Activated T-helper 1 cell treated with anti-CD3 and anti-CD28 coated beads, Interleukin-2, amount 50 U/mL, for 16 hours (primary cell): ENCODE measurements around the gene FAM171A1.
"Not testable (repeated sequence)": the region's sequence is repeated elsewhere in the genome, so short reads cannot be mapped to it uniquely, and the experiment has no call there.

Source experiments
- DNase-seq, 2 donors: peaks; one replicate each; pipeline ENCODE4 v3.0.0-alpha.2; 2020; ENCODE audit warnings: low read depth in 1 of 2, low spot score in 1 of 2

The FAM171A1 gene

GRCh38 chr10:15320522-15321203 is 50.4 kb downstream of the FAM171A1 start:
- no peak for DNase-seq

DNA sequence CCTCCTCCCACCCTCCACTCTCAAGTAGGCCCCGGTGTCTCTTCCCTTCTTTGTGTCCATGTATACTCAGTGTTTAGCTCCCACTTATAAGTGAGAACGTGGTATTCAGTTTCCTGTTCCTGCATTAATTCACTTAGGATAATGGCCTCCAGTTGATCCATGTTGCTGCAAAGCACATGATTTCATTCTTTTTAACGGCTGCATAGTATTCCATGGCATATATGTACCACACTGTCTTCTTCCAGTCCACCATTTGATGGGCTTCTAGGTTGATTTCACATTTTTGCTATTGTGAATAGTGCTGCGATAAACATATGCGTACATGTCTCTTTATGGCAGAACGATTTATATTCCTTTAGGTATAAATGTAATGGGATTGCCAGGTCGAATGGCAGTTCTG is 51.0 kb downstream of the FAM171A1 start:
- DNase-seq, result no peak

- no peak for DNase-seq
Measured at GRCh38 chr10:15316871-15317464, 54.1 kb downstream of the FAM171A1 start.

- DNase-seq, result no peak
Measured at GRCh38 chr10:15316145-15316544, 54.9 kb downstream of the FAM171A1 start.

DNA sequence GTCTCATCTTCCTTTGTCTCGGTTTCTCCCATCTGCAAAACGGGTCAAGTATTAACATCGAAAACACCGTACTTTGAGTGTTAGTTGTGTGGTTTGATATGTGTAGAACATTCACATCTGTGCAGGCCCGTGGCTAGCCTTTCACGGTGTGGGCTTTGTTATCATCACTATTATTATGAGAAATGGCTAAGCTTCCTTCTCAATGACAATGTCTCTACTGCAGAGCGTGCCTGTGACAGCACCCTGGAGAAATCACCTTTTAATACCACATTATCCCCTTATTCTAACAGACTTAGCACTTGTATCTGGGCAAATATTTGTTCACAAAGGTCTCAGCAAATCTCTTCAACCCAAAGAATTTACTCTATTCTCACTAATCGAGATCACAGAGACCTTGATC is 55.8 kb downstream of the FAM171A1 start:
- DNase-seq, result no peak

DNA sequence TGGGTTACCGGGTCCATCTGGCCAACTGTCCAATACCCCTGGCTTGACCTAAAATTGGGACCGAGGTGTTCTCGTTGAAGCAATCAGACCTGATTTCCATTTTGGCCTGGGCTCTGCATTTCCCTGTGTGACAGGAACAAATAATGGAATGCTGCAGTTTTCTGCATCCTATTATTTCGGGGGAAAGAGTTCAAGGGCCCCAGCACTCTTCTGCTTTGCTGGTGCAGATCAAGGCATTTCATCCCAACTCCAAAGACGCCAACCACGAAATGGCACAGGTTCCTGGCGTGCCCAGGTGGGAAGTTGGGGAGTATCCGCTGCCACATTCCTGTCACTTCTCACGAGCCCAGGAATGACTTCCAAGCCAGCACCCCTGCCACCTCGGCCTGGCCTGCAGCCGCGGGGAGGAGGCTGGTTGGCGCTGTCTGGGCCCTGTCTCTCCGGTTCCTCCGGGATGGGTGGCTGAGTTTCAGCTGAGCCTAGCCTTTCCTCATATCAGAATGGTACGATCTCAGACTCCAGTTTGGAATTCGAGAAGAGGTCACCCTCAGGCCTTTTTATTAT is 56.5 kb downstream of the FAM171A1 start:
- no peak for DNase-seq

- no peak for DNase-seq
Measured at GRCh38 chr10:15313843-15314242, 57.2 kb downstream of the FAM171A1 start.

DNA sequence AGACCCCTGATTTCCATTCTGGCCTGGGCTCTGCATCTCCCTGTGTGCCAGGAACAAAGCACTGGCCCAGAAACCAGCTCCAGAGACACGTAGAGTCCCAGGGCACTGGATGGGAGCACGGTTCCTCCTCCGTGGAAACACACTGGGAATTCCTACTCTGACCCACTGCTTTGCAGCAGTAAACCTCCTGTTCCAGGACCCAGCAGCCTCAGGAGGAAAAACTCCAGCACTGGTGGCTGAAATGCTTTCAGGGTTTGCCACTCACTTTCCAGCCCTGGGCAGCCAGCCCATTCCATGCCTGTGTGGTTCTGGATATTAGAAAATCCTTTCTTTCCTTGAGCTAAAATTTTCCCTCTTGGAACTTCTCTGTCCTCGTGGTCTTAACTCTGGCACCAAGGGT is 58.0 kb downstream of the FAM171A1 start:
- DNase-seq, result no peak

DNA sequence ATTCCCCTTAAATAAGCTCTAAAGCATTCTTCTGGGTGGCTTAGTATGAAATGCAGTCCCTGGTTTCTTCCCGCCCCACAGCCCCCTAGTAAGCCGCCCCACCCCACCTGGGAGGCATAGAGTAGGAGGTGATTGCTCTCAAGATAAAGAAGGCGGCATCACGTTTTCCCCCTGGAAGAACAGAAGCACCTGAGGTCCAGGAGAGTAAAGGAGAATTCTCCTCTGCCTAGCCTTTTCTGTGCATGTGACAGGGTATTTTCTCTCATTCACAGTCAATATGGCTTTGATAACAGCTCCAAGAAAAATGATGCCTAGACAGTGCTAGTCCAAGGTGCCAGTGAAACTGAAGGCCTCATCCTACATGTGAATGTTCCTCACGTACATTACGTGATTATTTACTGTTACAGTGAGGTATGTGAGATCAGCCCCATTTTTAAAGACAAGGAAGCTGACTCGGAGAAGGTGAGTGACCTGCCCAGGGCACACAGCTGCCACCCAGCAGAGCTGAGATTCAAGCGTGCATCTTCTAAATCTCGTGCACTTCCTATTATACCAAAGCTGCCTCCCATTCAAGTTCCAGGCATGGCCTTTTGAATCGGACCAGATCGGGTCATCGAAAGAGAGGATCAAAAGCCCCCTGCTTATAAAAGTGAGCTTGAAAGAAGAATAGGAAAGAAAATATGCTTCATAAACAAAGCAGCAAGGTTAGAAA is 59.4 kb downstream of the FAM171A1 start:
- DNase-seq, result no peak

DNA sequence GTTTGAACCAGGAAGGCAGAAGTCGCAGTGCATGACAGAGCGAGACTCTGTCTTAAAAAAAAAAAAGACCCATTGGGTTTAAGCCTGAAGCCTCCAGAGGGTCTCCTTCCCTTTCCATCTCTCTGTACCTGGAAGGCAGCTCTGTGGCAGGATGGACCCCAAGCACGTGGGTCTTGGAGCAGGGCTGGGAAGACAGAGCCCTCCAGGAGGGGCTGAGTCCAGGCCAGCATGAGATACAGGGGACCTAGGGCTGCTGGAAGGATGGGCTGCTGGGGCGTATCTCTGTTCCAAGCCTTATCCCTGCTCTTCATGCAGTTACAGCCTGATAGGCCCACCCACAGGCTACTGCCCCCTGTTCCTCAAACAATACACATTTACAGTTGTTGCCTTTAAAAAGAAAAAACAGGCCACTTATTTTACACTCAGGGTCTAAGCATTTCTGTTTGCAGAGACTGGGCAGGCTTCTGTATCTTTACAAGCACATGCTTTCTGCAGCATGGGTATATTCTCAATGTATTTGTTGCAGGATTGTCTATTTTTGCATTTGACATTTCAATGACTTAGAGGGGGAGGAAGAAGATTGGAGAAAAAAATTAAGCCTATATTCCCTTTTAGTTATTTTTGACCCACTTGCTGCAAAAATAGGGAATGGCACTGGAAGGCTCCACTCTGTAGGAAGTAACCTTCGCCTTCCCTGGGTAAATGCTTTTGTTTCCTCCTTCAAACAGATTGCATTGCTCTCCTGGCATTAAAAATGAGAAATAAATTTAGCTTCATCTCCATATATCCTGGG is 60.1 kb downstream of the FAM171A1 start:
- DNase-seq, result no peak

DNA sequence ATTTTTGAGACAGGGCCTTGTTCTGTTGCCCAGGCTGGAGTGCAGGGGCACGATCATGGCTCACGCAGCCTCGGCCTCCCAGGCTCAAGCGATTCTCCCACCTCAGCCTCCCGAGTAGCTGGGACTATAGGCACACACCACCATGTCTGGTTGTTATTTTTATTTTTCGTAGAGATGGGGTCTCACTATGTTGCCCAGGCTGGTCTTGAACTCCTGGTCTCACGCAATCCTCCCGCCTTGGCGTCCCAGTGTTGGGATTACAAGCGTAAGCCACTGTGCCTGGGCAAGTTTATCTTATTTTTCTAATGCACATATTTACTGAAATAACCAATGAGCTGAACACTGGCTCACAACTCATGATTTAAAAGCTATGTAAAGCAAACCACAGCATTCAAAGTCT is 61.9 kb downstream of the FAM171A1 start:
- no peak for DNase-seq

GRCh38 chr10:15306735-15307280 is 64.3 kb downstream of the FAM171A1 start:
- DNase-seq, result no peak

GRCh38 chr10:15305634-15306033 is 65.5 kb downstream of the FAM171A1 start:
- DNase-seq, result no peak

DNA sequence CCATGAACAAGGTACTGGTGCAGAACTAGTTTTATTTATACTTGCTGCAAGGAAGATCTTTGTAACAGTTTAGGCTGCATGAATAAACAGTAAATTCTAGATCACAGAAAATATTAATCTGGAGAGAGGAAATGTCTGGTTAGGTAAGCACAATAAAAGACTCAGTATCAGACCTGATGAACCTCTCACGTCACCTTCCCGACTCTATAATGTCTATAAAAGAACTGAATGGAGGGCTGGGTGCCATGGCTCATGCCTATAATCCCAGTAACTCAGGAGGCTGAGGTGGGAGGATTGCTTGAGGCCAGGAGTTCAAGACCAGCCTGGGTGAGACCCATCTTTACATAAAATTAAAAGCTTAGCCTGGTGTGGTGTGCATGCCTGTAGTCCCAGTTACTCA is 65.9 kb downstream of the FAM171A1 start:
- no peak for DNase-seq

DNA sequence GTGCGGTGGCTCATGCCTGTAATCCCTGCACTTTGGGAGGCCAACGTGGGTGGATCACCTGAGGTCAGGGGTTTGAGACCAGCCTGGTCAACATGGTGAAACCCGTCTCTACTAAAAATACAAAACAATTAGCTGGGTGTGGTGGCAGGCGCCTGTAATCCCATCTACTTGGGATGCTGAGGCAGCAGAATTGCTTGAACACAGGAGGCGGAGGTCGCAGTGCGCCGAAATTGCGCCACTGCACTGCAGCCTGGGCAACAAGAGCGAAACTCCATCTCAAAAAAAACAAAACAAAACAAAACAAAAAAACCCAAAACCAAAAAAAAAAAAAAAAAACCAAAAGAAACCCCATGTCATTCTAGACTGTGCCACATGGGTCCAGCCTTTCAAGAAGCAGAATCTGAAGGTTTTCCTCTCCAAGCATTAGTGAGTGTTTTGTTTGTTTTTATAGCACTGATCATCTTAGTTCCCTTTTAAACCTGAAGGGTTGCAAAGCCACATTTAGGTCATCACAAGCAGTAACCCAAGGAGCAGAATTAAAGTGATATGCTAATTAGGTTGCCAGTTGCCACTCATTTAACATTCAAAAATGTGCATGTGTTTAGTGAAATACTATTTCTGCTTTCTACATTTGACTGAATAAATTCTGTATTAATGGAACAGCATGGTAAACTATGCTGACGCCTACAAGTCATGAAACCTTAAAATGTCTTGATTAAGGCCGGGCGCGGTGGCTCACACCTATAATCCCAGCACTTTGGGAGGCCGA is 68.7 kb downstream of the FAM171A1 start:
- not testable (repeated sequence) for DNase-seq

DNA sequence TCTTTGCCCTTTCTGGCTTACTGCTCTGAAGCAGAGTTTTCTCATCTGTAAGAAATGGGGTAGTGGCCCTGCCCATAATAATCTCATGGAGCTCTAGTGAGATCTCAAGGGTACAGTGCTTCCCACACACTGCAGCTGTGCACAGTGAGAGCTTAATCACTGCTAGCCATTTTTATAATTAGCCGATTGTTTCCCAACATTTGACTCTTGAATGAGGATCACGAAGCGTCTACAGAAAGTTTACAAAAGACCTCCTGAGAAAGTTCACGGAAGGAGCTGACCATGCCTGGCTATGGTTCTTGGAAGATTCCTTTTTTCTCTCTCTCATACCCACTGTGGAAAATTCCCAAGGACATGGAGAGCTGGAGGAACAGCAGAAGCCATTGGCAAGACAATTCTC is 70.4 kb downstream of the FAM171A1 start:
- DNase-seq, result no peak

DNA sequence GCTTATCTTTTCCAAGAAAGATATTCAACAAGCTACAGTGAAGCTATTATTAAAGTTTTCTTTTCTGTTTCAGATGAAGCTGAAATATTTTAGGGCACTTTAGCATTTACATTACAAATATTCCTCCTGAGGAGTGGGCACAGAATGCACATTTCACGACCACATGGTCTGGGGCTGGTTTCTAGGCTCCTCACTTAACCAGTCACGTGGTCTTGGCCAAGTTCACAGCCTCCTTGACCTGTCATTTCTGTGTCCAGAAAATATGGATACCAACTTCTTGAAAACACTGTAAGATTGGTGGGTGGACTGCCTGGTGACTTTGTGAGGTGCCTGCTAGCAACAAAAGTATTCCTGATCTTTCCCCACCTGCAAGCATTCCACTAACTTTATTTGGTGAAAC is 70.9 kb downstream of the FAM171A1 start:
- no peak for DNase-seq

DNA sequence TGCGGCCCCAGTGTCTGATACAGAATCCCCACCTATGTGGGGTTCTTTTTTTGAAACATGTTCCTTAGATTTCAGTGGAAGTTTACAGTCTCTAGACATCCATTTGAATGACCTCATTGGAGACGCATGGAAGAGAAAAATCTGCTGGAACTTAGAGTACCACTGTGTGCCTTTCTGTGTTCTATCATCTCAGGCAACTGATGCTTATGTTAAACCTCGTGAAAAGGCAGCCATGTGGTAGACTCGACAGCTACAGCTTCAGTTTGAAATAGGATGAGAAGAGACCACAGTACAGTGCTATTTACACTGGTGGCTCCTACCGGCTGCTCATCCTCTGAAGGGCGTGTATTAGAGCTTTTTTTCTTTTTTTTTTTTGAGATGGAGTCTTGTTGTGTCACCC is 74.4 kb downstream of the FAM171A1 start:
- DNase-seq, result no peak

- no peak for DNase-seq
Measured at GRCh38 chr10:15295537-15296325, 75.4 kb downstream of the FAM171A1 start.
